SU-DHL-6 (cell line): ENCODE results near the gene ARHGAP26.

Experiments
- H2AFZ ChIP-seq: fragments of 200-600 bp; sonication (generic); 2 replicates; pipeline ENCODE4 v1.6.1; 2014; ENCODE audit warnings: low read depth, mild to moderate bottlenecking, moderate library complexity, mixed read lengths, antibody characterized with exemption, low read length; ENCODE audit not compliant: severe bottlenecking
- H3F3A ChIP-seq: fragments of 200-600 bp; shearing (Covaris generic); 2 replicates; pipeline ENCODE4 v1.6.0; 2016; ENCODE audit warnings: antibody characterized with exemption, mild to moderate bottlenecking; ENCODE audit not compliant: insufficient read depth
- H3K27ac ChIP-seq: fragments of 200-600 bp; sonication (generic); 2 replicates; pipeline ENCODE4 v1.5.1; 2016; ENCODE audit warnings: low read depth, mild to moderate bottlenecking, low read length, moderate library complexity, mixed read lengths
- H3K27me3 ChIP-seq: fragments of 200-600 bp; sonication (generic), shearing (Covaris generic); 2 replicates; pipeline ENCODE4 v1.6.0; 2014; ENCODE audit warnings: mild to moderate bottlenecking, low read length
- H3K36me3 ChIP-seq: fragments of 200-600 bp; sonication (generic); 2 replicates; pipeline ENCODE4 v1.6.1; 2014; ENCODE audit warnings: mild to moderate bottlenecking, low read length, mixed read lengths
- H3K4me2 ChIP-seq: fragments of 300-600, 200-600 bp; shearing (Covaris generic), sonication (generic); 2 replicates; pipeline ENCODE4 v1.6.0; 2014; ENCODE audit warnings: low read length, low read depth, mild to moderate bottlenecking; ENCODE audit not compliant: poor library complexity, severe bottlenecking
- H3K4me3 ChIP-seq: fragments of 200-600 bp; sonication (generic); 2 replicates; pipeline ENCODE4 v1.5.1; 2014; ENCODE audit warnings: antibody characterized with exemption, low read length, mild to moderate bottlenecking, mixed read lengths; ENCODE audit not compliant: insufficient read depth, poor library complexity, severe bottlenecking
- H3K79me2 ChIP-seq: fragments of 200-600 bp; sonication (generic); 2 replicates; pipeline ENCODE4 v1.6.1; 2014; ENCODE audit warnings: mild to moderate bottlenecking, low read length, moderate library complexity; ENCODE audit not compliant: insufficient read depth
- H3K9ac ChIP-seq: fragments of 200-600 bp; sonication (generic); 2 replicates; pipeline ENCODE4 v1.7.0; 2014; ENCODE audit warnings: mild to moderate bottlenecking, low read length
- H3K9me2 ChIP-seq: fragments of 200-600 bp; sonication (generic); replicated peaks from 2 replicates; pipeline ENCODE4 v1.6.1; 2014; ENCODE audit warnings: low read length; ENCODE audit not compliant: insufficient read depth
- H3K9me3 ChIP-seq: fragments of 200-600 bp; sonication (generic); 2 replicates; pipeline ENCODE4 v1.6.1; 2014; ENCODE audit warnings: low read length, mixed read lengths; ENCODE audit not compliant: insufficient read depth
- H4K20me1 ChIP-seq: fragments of 200-600 bp; sonication (generic); 2 replicates; pipeline ENCODE4 v1.6.1; 2014; ENCODE audit warnings: low read depth, mild to moderate bottlenecking, antibody characterized with exemption, low read length, moderate library complexity, mixed read lengths
- CTCF ChIP-seq: fragments of 200-600 bp; sonication (generic); IDR thresholded peaks from one replicate; pipeline ENCODE4 v1.5.1; 2017; ENCODE audit warnings: antibody characterized with exemption, mild to moderate bottlenecking, low read length, moderate library complexity; ENCODE audit not compliant: insufficient read depth, poor library complexity, severe bottlenecking
- EZH2phosphoT487 ChIP-seq: fragments of 200-600 bp; sonication (generic), shearing (Covaris generic); conservative IDR thresholded peaks from 2 replicates; pipeline ENCODE4 v1.6.1; 2018; ENCODE audit warnings: mild to moderate bottlenecking, antibody characterized with exemption, low read length, moderate library complexity, mixed read lengths

The ARHGAP26 gene

GRCh38 chr5:142978252-142978651 is 208.1 kb downstream of the ARHGAP26 start:
- Histone ChIP-seq H3K4me2 (no peak overlapping the region), H3K4me3 (no peak overlapping the region), H3F3A (no peaks in the 10 kb centered on the region), H3K27me3 (no peaks in the 10 kb centered on the region), H4K20me1 (no peaks in the 10 kb centered on the region), H3K36me3 (no peaks in the 10 kb centered on the region), H3K9me3 (no peaks in the 10 kb centered on the region), H3K9me2 (no peaks in the 10 kb centered on the region), H3K27ac (no peak overlapping the region), H3K9ac (no peak overlapping the region), H2AFZ (no peak overlapping the region), H3K79me2 (no peaks in the 10 kb centered on the region)
- TF ChIP-seq CTCF (no peak), EZH2phosphoT487 (no peak)

- TF ChIP-seq CTCF (no peak), EZH2phosphoT487 (no peak)
- H3K79me2 ChIP-seq: no peaks in the 10 kb centered on the region
- H3K27me3 ChIP-seq: no peaks in the 10 kb centered on the region
- no peak overlapping the region for H3K4me3 ChIP-seq
- no peak overlapping the region for H3K27ac ChIP-seq
- no peaks in the 10 kb centered on the region for H3F3A ChIP-seq
- H2AFZ ChIP-seq: no peak overlapping the region
- no peaks in the 10 kb centered on the region for H3K36me3 ChIP-seq
- no peaks in the 10 kb centered on the region for H4K20me1 ChIP-seq
- H3K4me2 ChIP-seq: no peak overlapping the region
- no peak overlapping the region for H3K9ac ChIP-seq
- no peaks in the 10 kb centered on the region for H3K9me2 ChIP-seq
- no peaks in the 10 kb centered on the region for H3K9me3 ChIP-seq
These were observed 208.5 kb downstream of the ARHGAP26 start for GRCh38 chr5:142978726-142979125.

GRCh38 chr5:142979636-142980035 is 209.5 kb downstream of the ARHGAP26 start:
- Histone ChIP-seq H3K27me3 (no peaks in the 10 kb centered on the region), H3K4me2 (no peak overlapping the region), H3K9me3 (no peaks in the 10 kb centered on the region), H3K9ac (no peak overlapping the region), H3K79me2 (no peaks in the 10 kb centered on the region), H3F3A (no peaks in the 10 kb centered on the region), H3K9me2 (no peaks in the 10 kb centered on the region), H3K4me3 (no peak overlapping the region), H3K36me3 (no peaks in the 10 kb centered on the region), H2AFZ (no peak overlapping the region), H4K20me1 (no peaks in the 10 kb centered on the region), H3K27ac (no peak overlapping the region)
- TF ChIP-seq CTCF (no peak), EZH2phosphoT487 (no peak)

GRCh38 chr5:142981475-142981874 is 211.3 kb downstream of the ARHGAP26 start:
- H3K9me2 ChIP-seq: no peaks in the 10 kb centered on the region
- no peak overlapping the region for H3K9ac ChIP-seq
- H3K27ac ChIP-seq: no peak overlapping the region
- H4K20me1 ChIP-seq: no peaks in the 10 kb centered on the region
- no peak overlapping the region for H2AFZ ChIP-seq
- no peaks in the 10 kb centered on the region for H3K36me3 ChIP-seq
- no peaks in the 10 kb centered on the region for H3F3A ChIP-seq
- H3K27me3 ChIP-seq: no peaks in the 10 kb centered on the region
- no peaks in the 10 kb centered on the region for H3K9me3 ChIP-seq
- H3K4me2 ChIP-seq: no peak overlapping the region
- TF ChIP-seq EZH2phosphoT487 (no peak), CTCF (no peak)
- no peaks in the 10 kb centered on the region for H3K79me2 ChIP-seq
- no peak overlapping the region for H3K4me3 ChIP-seq
